ENCODE results near the gene CREM. TPM values are rescaled to one million over a fixed set of nuclear protein-coding genes. Genes with fewer than 3 reads are reported as not detected.

The CREM gene
- total RNA-seq, 1 donor from 2014 or later, result 46.6 TPM

Other genes with a start within 250 kb of the CREM start
- 32.5 and 60.7 TPM in 2 replicates for gene CUL2, start 36.5 kb upstream of the CREM start, total RNA-seq
- gene CCNY, start 209.7 kb downstream of the CREM start, total RNA-seq, result 59.3 and 66.3 TPM in 2 replicates